Measurements from ENCODE around the gene MSX2.
"Not testable (repeated sequence)": the region's sequence is repeated elsewhere in the genome, so short reads cannot be mapped to it uniquely, and the experiment has no call there.

MSX2 gene

DNA sequence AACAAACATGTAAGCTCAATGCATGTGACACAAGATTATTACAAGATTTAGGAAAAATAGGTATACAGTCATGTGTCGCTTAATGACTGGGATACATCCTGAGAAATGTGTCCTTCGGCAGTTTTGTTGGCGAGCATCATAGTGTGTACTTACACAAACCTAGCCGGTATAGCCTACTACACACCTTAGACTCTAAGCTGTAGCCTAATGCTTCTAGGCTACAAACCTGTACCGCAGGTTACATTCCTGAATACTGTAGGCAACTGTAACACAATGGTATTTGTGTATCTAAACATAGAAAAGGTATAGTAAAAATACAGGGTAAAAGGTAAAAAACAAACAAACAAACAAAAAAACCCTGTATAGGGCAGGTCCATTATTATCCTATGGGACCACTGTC lies 27.7 kb downstream of the MSX2 start:
- peak overlapping the region; percentile 79 to 83 (median 83) for H3K4me3 Mint-ChIP-seq
- H3K4me1 Mint-ChIP-seq, result peaks cover 5% of the 10 kb centered on the region
- no peaks in the 10 kb centered on the region for H3K9me3 Mint-ChIP-seq
- no peaks in the 10 kb centered on the region for H3K36me3 Mint-ChIP-seq (ENCODE audit: low read depth)
- peak overlapping the region in 1 of 3 experiments; percentile 61 for H3K27ac Mint-ChIP-seq
- TF ChIP-seq, protein P1, sequence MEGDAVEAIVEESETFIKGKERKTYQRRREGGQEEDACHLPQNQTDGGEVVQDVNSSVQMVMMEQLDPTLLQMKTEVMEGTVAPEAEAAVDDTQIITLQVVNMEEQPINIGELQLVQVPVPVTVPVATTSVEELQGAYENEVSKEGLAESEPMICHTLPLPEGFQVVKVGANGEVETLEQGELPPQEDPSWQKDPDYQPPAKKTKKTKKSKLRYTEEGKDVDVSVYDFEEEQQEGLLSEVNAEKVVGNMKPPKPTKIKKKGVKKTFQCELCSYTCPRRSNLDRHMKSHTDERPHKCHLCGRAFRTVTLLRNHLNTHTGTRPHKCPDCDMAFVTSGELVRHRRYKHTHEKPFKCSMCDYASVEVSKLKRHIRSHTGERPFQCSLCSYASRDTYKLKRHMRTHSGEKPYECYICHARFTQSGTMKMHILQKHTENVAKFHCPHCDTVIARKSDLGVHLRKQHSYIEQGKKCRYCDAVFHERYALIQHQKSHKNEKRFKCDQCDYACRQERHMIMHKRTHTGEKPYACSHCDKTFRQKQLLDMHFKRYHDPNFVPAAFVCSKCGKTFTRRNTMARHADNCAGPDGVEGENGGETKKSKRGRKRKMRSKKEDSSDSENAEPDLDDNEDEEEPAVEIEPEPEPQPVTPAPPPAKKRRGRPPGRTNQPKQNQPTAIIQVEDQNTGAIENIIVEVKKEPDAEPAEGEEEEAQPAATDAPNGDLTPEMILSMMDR (IDR thresholded peaks at IDR 0.05; ENCODE audit: unreplicated experiment in 3 of 3), result no peak
- H3K27me3 Mint-ChIP-seq (ENCODE audit: low read depth), result peaks cover 48% of the 10 kb centered on the region

DNA sequence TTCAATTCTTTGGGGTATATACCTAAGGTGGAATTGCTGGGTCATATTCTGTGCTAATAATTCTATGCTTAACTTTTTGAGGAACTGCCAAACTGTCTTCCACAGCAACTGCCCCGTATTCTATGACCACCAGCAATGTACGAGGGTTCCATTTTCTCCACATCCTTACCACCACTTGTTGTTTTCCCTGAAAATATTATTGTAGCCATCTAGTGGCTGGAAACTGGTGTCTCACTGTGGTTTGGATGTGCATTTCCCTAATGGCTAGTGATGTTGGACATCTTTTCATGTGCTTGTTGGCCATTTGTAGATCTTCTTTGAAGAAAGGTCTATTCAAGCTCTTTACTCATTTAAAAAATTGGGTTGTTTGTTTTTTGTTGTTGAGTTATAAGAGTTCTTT lies 30.7 kb downstream of the MSX2 start:
- H3K4me1 Mint-ChIP-seq, result peaks cover 5% of the 10 kb centered on the region
- peaks cover 36% of the 10 kb centered on the region for H3K27me3 Mint-ChIP-seq (ENCODE audit: low read depth)
- peak overlapping the region in 1 of 3 experiments; percentile 13 for H3K4me3 Mint-ChIP-seq
- H3K36me3 Mint-ChIP-seq (ENCODE audit: low read depth), result no peaks in the 10 kb centered on the region
- TF ChIP-seq, protein P1 (IDR thresholded peaks at IDR 0.05; ENCODE audit: unreplicated experiment in 3 of 3), result peak; percentile 35 to 46 (median 40)
- H3K9me3 Mint-ChIP-seq, result no peaks in the 10 kb centered on the region
- no peak overlapping the region for H3K27ac Mint-ChIP-seq

DNA sequence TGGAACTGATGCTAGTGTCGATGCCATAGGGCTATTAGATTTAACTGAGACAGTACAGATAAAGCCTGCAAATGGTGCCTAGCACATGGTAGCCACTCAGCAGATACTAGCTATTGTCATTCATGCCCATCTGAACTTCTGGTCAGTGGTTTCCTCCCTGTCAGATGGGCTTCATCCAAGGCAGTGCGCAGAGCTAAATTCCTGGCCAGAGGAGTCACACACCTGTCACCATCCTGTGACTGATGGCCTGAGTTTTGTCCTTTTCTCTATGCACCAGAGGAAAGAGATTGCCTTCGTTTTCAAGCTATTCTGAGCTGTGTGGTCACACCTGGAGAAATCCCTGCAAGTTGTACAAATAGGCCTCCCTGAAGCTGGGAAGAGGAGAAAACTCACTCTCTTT lies 34.7 kb downstream of the MSX2 start:
- Mint-ChIP-seq H3K9me3 (no peaks in the 10 kb centered on the region), H3K36me3 (ENCODE audit: low read depth) (no peaks in the 10 kb centered on the region), H3K27ac (no peak overlapping the region), H3K4me1 (no peaks in the 10 kb centered on the region), H3K27me3 (ENCODE audit: low read depth) (peaks cover 9% of the 10 kb centered on the region), H3K4me3 (no peak overlapping the region)
- TF ChIP-seq, protein P1 (IDR thresholded peaks at IDR 0.05; ENCODE audit: unreplicated experiment in 3 of 3), result no peak

DNA sequence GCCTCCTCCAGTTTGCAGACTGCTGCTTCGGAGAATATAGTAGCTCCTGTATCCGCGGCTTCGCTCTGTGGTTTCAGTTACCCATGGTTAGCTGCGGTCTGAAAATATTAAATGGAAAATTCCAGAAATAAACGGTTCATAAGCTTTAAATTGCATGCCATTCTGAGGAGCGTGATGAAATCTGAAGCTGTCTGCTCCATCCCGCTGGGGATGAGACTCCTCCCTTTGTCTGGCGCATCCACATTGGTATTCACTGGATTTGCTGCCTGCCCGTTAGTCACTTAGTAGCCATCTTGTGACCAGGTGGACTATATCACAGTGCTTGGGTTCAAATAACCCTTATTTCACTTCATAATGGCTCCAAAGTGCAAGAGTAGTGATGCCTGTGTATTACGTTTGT lies 36.3 kb downstream of the MSX2 start:
- H3K27me3 Mint-ChIP-seq (ENCODE audit: low read depth), result peaks cover 10% of the 10 kb centered on the region
- H3K27ac Mint-ChIP-seq, result no peak overlapping the region
- H3K36me3 Mint-ChIP-seq (ENCODE audit: low read depth), result no peaks in the 10 kb centered on the region
- H3K4me1 Mint-ChIP-seq, result no peaks in the 10 kb centered on the region
- H3K4me3 Mint-ChIP-seq, result no peak overlapping the region
- TF ChIP-seq, protein P1 (IDR thresholded peaks at IDR 0.05; ENCODE audit: unreplicated experiment in 3 of 3), result no peak
- H3K9me3 Mint-ChIP-seq, result no peaks in the 10 kb centered on the region

DNA sequence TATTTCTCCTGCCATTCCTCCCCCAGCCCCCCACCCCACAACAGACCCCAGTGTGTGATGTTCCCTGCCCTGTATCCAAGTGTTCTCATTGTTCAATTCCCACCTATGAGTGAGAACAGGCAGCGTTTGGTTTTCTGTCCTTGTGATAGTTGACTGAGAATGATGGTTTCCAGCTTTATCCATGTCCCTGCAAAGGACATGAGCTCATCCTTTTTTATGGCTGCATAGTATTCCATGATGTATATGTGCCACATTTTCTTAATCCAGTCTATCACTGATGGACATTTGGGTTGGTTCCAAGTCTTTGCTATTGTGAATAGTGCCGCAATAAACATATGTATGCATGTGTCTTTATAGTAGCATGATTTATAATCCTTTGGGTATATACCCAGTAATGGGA lies 37.0 kb downstream of the MSX2 start:
- H3K27me3 Mint-ChIP-seq (ENCODE audit: low read depth), result peaks cover 10% of the 10 kb centered on the region
- not testable (repeated sequence) for H3K4me3 Mint-ChIP-seq; H3K36me3 Mint-ChIP-seq (ENCODE audit: low read depth); H3K4me1 Mint-ChIP-seq; H3K27ac Mint-ChIP-seq; H3K9me3 Mint-ChIP-seq

DNA sequence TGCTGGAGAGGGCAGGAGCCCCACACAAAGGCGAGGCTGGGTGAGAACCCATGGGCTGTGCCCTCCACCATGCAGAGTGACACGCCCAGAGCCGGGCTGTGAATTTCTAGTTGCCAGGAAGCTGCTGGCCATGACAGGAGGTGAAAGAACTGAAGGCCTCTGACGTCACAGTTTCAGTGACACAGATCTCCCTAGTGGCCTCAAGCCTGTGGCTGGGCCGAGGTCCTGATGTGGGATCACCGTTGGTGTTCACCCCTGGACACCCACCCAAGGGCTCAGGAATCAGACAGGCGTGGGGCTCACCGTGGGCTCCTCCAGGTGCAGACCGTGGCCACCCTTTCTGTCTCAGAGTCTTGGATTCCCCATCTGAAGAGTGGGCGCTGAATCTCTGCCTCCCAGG lies 39.9 kb downstream of the MSX2 start:
- no peak overlapping the region for H3K4me3 Mint-ChIP-seq
- no peaks in the 10 kb centered on the region for H3K9me3 Mint-ChIP-seq
- no peak overlapping the region for H3K27ac Mint-ChIP-seq
- H3K36me3 Mint-ChIP-seq (ENCODE audit: low read depth), result no peaks in the 10 kb centered on the region
- H3K27me3 Mint-ChIP-seq (ENCODE audit: low read depth), result peaks cover 10% of the 10 kb centered on the region
- TF ChIP-seq, protein P1 (IDR thresholded peaks at IDR 0.05; ENCODE audit: unreplicated experiment in 3 of 3), result no peak
- H3K4me1 Mint-ChIP-seq, result no peaks in the 10 kb centered on the region

Measured in nephron (organoid).